NCI-H748 (cell line): ENCODE results near the gene TOR3A.
"Not testable (repeated sequence)": the region's sequence is repeated elsewhere in the genome, so short reads cannot be mapped to it uniquely, and the experiment has no call there.

Experiments used
- DNase-seq: peaks from one replicate; lab custom pipeline; 2025; ENCODE audit not compliant: unreplicated experiment; lab: John Stamatoyannopoulos, UW

Gene TOR3A

GRCh38 chr1:179081687-179082332 is at the start of gene TOR3A:
TOR3A (plus strand) TSS chr1:179082070; CDS start chr1:179082129, 59 bp downstream.
- DNase-seq, result peak; percentile 83

DNA sequence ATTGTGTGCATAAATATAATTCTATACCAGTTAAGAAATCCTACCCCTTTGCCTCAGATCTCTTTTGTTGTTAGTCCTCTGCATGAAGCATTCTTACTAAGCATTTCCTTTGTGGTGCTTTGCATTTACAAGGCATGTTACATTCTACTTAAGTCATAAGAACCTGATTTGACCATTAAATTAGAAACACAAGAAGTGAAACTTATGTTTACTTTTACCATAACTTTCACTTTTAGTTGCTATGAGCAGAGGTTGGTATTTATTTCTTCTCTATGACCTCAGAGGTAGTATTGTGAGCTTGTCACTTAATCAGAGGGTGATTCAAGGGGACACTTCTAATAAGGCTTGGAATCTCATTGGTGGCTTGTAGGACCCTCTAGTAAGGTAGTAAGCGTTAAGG is 47.1 kb upstream of the TOR3A start:
- no peak for DNase-seq

- DNase-seq, result no peak
Measured at GRCh38 chr1:179036844-179037465, 44.9 kb upstream of the TOR3A start.

- DNase-seq, result no peak
Measured at GRCh38 chr1:179038528-179039281, 43.2 kb upstream of the TOR3A start.

- not testable (repeated sequence) for DNase-seq
Measured at GRCh38 chr1:179039502-179040174, 42.2 kb upstream of the TOR3A start.

DNA sequence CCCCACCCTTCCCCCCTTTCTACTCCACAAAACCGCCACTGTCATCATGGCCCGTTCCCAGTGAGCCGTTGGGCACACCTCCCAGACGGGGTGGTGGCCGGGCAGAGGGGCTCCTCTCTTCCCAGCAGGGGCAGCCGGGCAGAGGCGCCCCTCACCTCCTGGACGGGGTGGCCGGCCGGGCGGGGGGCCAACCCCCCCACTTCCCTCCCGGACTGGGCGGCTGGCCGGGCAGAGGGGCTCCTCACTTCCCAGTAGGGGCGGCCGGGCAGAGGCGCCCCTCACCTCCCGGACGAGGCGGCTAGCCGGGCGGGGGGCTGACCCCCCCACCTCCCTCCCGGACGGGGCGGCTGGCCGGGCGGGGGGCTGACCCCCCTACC is 41.7 kb upstream of the TOR3A start:
- DNase-seq, result not testable (repeated sequence)

DNA sequence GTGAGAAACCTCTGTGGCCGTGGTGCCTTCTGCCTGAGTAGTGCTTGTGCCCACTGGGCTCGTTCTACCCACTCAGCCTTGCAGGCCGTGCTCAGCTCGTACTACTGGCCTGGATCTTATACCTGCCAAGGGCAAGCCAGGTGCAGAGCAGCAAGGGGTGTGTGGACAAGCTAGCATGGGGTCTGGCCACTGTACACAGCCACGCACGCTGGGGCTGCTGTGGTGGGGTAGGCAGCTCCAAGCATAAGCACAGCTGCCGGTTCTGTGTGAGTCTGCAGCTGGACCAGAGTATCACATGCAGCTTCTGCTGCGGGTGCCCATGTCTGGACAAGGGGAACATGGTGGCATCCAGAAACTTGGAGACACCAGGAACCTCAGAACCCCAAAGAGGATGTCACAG is 39.8 kb upstream of the TOR3A start:
- DNase-seq, result no peak

DNA sequence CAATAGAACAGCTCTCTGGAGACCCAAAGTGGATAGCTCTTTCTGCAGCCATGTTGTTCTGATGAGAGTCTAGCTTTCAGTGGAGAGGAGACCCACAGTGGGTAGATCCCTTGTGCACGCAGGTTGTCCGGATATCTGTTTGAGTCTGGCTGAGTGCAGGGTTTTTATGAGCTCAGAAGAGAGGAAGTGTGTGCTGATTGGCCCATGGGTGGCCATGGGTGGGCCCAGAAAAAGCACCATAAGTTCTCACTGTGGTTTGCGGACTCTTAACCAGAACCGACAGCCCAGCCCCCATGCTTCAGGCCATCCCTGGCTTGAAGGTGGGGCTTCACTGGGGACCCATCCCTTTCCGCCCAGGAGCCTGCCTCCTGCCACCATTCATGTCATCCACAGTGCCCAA is 39.2 kb upstream of the TOR3A start:
- DNase-seq, result no peak

DNA sequence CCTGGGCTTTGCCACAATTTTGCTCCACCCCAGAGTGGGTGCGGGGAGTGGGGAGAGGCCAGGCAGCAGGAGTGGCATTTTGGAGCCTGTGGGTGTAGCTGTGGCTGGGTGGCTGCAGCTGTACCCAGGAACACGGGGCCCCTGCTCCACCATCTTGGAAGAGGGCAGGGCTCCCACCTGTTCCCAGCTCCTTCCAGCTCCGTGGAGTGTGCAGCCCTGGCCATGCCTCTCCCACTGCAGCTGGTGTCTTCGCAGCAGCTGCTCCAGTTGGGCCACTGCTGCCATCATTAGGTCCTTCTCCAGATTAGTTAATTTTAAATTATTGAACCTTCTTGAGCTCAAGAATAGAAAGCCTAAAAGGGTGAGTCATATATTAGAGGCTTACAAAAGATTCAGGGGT is 38.6 kb upstream of the TOR3A start:
- no peak for DNase-seq

GRCh38 chr1:179043907-179044306 is 38.0 kb upstream of the TOR3A start:
- DNase-seq, result no peak

DNA sequence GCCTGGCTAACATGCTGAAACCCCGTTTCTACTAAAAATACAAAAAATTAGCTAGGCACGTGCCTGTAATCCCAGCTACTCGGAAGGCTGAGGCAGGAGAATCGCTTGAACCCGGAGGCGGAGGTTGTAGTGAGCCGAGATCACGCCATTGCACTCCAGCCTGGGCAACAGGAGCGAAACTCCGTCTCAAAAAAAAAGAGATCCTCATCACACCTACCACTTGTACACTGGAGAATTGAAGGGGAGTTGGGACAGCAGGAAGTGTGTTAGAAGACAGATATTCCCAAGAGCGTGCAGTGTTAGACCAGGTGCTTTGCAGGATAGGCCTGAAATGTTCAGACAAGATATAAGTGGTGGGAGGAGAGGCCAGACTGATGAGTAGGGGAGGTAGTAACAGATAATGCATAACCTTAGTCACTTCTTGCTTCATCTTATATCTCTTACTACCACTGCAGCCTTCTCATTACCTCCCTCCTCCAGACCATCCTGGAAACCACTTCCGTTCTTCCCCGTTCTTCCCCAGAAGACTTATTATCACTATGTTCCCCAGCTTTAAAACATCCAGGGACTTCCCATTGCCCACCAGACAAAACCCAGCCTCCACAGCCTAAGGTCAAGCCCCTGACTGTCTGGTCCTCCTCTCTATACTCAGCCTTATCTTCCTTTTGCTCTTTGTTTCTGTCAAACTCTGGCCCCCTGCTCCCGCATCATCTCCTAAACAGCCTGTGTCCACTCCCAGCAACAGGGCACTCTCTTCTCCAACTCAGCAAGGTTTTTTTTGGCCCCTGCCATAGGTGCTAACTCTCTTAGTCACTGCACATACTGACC is 34.8 kb upstream of the TOR3A start:
- no peak for DNase-seq

DNA sequence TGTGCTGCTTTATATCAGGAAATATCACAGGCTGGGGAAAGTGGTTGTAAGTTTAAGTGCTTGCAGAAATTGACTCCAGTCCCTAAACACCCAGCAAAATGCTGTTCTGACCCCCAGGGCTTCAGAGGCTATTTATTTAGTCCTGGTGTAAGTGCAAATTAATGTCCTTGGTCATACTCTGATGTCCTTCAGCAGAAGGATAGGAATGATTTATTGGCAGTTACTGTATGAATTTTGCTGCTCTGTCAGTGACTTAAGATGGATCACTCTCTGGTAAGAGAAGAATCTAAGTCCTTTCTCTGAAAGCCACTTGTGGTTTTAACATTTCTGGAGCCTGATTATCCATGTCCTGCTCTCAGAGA is 34.3 kb upstream of the TOR3A start:
- no peak for DNase-seq

DNA sequence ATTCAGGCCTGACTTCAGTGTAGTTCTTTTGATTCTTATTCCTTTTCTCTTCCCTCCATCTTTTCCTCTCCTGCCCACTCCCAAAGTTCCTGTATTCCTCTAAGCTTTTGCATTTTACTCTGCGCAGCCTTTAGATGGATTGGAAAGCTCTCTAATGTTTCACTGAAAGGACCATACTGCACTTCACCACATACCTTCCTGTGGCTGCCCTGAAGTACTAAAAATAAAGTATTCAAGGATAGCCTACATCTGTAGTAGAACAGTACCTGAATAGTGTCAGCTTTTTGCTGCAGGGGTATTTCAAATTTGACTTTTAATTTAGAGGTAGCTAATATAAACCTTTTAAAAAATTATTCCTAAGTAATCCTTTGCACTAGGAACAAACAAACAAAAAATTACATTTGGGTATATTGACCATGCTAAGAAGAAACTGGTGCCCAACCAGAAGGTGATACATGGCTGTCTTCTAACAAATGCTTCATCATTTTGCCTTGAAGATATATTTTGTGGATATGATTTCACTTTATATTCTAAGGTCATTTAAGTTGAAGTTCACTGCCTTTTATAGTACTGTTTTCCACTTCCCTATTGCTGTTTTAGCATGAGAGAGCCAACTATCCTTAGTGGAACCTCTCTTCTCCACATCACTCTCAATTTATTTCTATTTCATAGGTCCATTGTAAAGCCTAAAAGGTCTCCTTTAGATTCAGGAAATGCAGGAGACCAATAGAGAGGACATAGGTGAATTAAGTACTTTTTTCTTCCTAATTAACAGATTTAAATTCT is 33.3 kb upstream of the TOR3A start:
- no peak for DNase-seq

DNA sequence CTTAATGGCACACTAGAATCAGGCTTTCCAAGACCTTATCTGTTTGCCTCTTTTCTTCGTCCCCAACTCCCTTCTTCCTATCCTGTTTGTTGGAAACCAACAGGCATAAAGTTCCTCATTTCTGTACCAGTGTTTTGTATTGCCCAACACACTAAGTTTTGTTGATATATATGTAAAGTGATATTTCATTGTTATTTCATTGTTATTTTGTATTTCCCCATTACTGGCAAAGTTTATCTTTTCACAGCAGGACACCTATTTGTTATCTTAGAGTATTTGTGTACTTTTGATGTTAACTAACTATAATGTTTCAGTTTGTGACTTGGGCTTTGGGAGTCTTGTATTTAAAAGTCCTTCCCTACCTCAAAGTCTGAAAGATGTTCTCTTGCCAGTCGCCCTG is 29.1 kb upstream of the TOR3A start:
- DNase-seq, result no peak

DNA sequence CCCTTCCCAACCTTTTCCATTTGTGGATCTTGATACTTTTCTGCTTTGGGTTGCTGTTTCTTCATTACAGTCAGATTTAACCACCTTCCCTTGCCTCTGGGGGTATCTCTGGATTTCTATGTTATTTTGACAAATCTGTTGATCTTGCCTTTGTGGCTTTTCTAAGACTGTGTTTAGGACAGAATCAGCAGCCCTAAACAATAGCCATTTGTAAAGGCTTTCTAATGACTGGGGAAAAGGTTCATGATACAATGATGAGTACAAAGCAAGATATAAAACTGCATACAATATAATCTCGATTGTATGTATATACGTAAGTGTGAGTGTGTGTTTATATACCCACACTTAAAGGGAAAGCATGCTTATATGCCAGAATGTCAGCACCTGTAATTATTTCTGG is 28.4 kb upstream of the TOR3A start:
- no peak for DNase-seq

DNA sequence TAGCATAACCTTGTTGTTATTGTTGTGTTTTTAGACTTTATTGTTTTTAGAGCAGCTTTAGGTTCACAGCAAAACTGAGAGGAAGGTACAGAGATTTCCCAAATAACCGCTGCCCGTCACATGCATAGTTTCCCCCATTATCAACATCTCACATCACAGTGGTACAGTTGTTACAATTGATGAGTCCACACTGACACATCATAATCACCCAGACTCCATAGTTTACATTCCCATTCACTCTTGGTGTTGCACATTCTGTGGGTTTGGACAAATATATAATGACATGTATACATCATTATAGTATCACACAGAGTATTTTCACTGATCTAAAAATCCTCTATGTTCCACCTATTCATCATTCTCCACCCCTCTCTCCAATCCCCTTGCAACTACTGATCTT is 25.9 kb upstream of the TOR3A start:
- DNase-seq, result no peak

GRCh38 chr1:179058487-179059483 is 23.1 kb upstream of the TOR3A start:
- DNase-seq, result no peak

GRCh38 chr1:179061360-179062282 is 20.2 kb upstream of the TOR3A start:
- no peak for DNase-seq
